ENCODE measurements around the gene EFCAB9. TPM values are rescaled to one million over a fixed set of nuclear protein-coding genes. Genes with fewer than 3 reads are reported as not detected.
A peak's percentile ranks its signal among the peaks of the same experiment; 100 is the strongest.

The EFCAB9 gene
- total RNA-seq, 1 experiment from 2014 or later = not detected

GRCh38 chr5:172223901-172224873 is 30.2 kb downstream of the EFCAB9 start (continued):
- TF ChIP-seq E2F1 (CRISPR knock-in tag; IDR thresholded peaks at IDR 0.05) (no peak), FOXK1 (CRISPR knock-in tag; IDR thresholded peaks at IDR 0.05) (no peak), ZBTB21 (CRISPR knock-in tag; IDR thresholded peaks at IDR 0.05; ENCODE audit: borderline replicate concordance) (no peak), ZNF263 (CRISPR knock-in tag; IDR thresholded peaks at IDR 0.05; ENCODE audit: low read depth) (no peak), ZNF416 (CRISPR knock-in tag; IDR thresholded peaks at IDR 0.05) (no peak), JUN (CRISPR knock-in tag; IDR thresholded peaks at IDR 0.05) (no peak)

- Mint-ChIP-seq H3K27ac (0 out of 2 replicates have a peak overlapping the region, but pooled peaks have one; percentile 23), H3K4me3 (no peak overlapping the region), H3K9me3 (no peaks in the 10 kb centered on the region), H3K36me3 (peaks cover 25% of the 10 kb centered on the region), H3K4me1 (peaks cover 10% of the 10 kb centered on the region; the same call in 1 of the 2 replicates), H3K27me3 (ENCODE audit: low read depth) (no peaks in the 10 kb centered on the region)
- TF ChIP-seq JUN (CRISPR knock-in tag; IDR thresholded peaks at IDR 0.05) = no peak
- no peak for TF ChIP-seq ZNF263 (CRISPR knock-in tag; IDR thresholded peaks at IDR 0.05; ENCODE audit: low read depth)
- TF ChIP-seq MXD4 (CRISPR knock-in tag; IDR thresholded peaks at IDR 0.05; ENCODE audit: borderline replicate concordance) = no peak
- no peak for TF ChIP-seq FOXP4 (CRISPR knock-in tag; IDR thresholded peaks at IDR 0.05)
- TF ChIP-seq CREM (CRISPR knock-in tag; IDR thresholded peaks at IDR 0.05) = no peak
- TF ChIP-seq IRF2 (CRISPR knock-in tag; IDR thresholded peaks at IDR 0.05; ENCODE audit: borderline replicate concordance, low read depth) = no peak
- TF ChIP-seq ZNF317 (CRISPR knock-in tag; IDR thresholded peaks at IDR 0.05; ENCODE audit: borderline replicate concordance, low read depth) = no peak
- TF ChIP-seq SP1 (CRISPR knock-in tag; conservative IDR thresholded peaks at IDR 0.05) = no peak
- no peak for TF ChIP-seq IRF1 (CRISPR knock-in tag; IDR thresholded peaks at IDR 0.05)
- no peak for TF ChIP-seq CBFB (CRISPR knock-in tag; IDR thresholded peaks at IDR 0.05; ENCODE audit: low read depth)
- TF ChIP-seq ATF2 (CRISPR knock-in tag; IDR thresholded peaks at IDR 0.05; ENCODE audit: borderline replicate concordance, low read depth) = no peak
- no peak for TF ChIP-seq E2F1 (CRISPR knock-in tag; IDR thresholded peaks at IDR 0.05)
- no peak for TF ChIP-seq KAT7 (CRISPR knock-in tag; IDR thresholded peaks at IDR 0.05; ENCODE audit: borderline replicate concordance)
- CTCF ChIA-PET = no interaction called here
- POLR2A ChIA-PET = no interaction called here
- ATAC-seq = no peak
- no peak for DNase-seq (ENCODE audit: low spot score)
Observed at GRCh38 chr5:172224996-172225395, 31.0 kb downstream of the EFCAB9 start.

Data from WTC11 (cell line).